HepG2 (cell line): ENCODE results near the gene ZNF581. TPM values are rescaled to one million over a fixed set of nuclear protein-coding genes. Genes with fewer than 3 reads are reported as not detected.

Source experiments
- HOXA7 ChIP-seq: sonication (generic); formaldehyde crosslinking; IDR thresholded peaks from 2 replicates; pipeline ENCODE4 v1.8.1; 2022; ENCODE audit warnings: mild to moderate bottlenecking, missing genetic modification reagents, moderate library complexity
- NONO ChIP-seq, 2 experiments: fragments of 450-650 bp in 1 of 2; sonication (generic) in 1 of 2; formaldehyde crosslinking in 1 of 2; IDR thresholded peaks in 1 of 2; conservative IDR thresholded peaks in 1 of 2; 2 replicates each; pipeline versions ENCODE4 v1.6.1 to v1.8.0; 2017 to 2022; ENCODE audit warnings: mild to moderate bottlenecking in 1 of 2, missing genetic modification reagents in 1 of 2, moderate library complexity in 1 of 2
- RFX1 ChIP-seq: fragments of 450-650 bp; IDR thresholded peaks from 2 replicates; pipeline ENCODE4 v1.6.1; 2017
- SNRNP70 ChIP-seq: fragments of 200-400 bp; formaldehyde crosslinking; IDR thresholded peaks from 2 replicates; pipeline ENCODE4 v1.6.1; 2017; ENCODE audit warnings: mild to moderate bottlenecking, low read depth, low read length, moderate library complexity
- SOX13 ChIP-seq, 3 experiments: fragments of 450-650 bp in 1 of 3; sonication (generic) in 1 of 3; formaldehyde crosslinking in 1 of 3; IDR thresholded peaks in 2 of 3; conservative IDR thresholded peaks in 1 of 3; 2 replicates each; pipeline versions ENCODE4 v1.5.0 to v1.6.1; 2016 to 2020; ENCODE audit warnings: antibody characterized with exemption in 1 of 3, mild to moderate bottlenecking in 1 of 3, missing compliant biosample characterization in 1 of 3, missing genetic modification reagents in 1 of 3, moderate library complexity in 1 of 3
- SPEN ChIP-seq: sonication (generic); formaldehyde crosslinking; IDR thresholded peaks from 2 replicates; pipeline ENCODE4 v1.5.1; 2020; ENCODE audit warnings: low read depth, mild to moderate bottlenecking, missing genetic modification reagents
- YY1 ChIP-seq: IDR thresholded peaks from 2 replicates; pipeline ENCODE4 v1.6.1; 2011; ENCODE audit warnings: low read length, low read depth, moderate library complexity, mild to moderate bottlenecking; ENCODE audit not compliant: insufficient read depth, insufficient replicate concordance
- ZKSCAN5 ChIP-seq: sonication (generic); formaldehyde crosslinking; IDR thresholded peaks from 2 replicates; pipeline ENCODE4 v1.5.1; 2020; ENCODE audit warnings: mild to moderate bottlenecking, missing genetic modification reagents
- ZNF205 ChIP-seq: IDR thresholded peaks from 2 replicates; pipeline ENCODE4 v1.6.1; 2018; ENCODE audit warnings: missing biosample characterization, missing genetic modification reagents
- ZNF331 ChIP-seq: sonication (generic); formaldehyde crosslinking; IDR thresholded peaks from 2 replicates; pipeline ENCODE4 v1.4.0; 2020; ENCODE audit warnings: missing genetic modification reagents
- ZNF563 ChIP-seq: sonication (generic); formaldehyde crosslinking; IDR thresholded peaks from 2 replicates; pipeline ENCODE4 v1.8.0; 2022; ENCODE audit warnings: mild to moderate bottlenecking, moderate library complexity, missing genetic modification reagents
- ZSCAN29 ChIP-seq: sonication (generic); formaldehyde crosslinking; conservative IDR thresholded peaks from 2 replicates; pipeline ENCODE4 v1.4.0; 2020; ENCODE audit warnings: mild to moderate bottlenecking, missing genetic modification reagents
- polyA plus RNA-seq, 8 experiments: library from polyadenylated mRNA; depleted of rRNA in 3 of 8; stranded (reverse) in 7 of 8; unstranded in 1 of 8; fragments of >200 nt; fragmentation: Illumina TruSeq in 4 of 8; extraction: Trizol in 4 of 8; gene quantifications; 2 replicates each; pipeline versions ENCODE4 v1.2.1 to v1.2.3, GENCODE V29; 2011 to 2016; ENCODE audit warnings: low read depth in 4 of 8, missing spikeins in 1 of 8, mixed read lengths in 1 of 8; ENCODE audit not compliant: insufficient read depth in 1 of 8
- total RNA-seq, 5 experiments: library from RNA; depleted of rRNA; stranded (reverse); fragments of >200 nt; fragmentation: Illumina TruSeq; extraction: Trizol; gene quantifications; 2 replicates each; pipeline ENCODE4 v1.2.3, GENCODE V29; 2016; ENCODE audit warnings: low read depth in 1 of 5
- TF ChIP-seq, protein P1 (sequence below): sonication (generic); formaldehyde crosslinking; IDR thresholded peaks from 2 replicates; pipeline ENCODE4 v1.4.0; 2020; ENCODE audit warnings: missing genetic modification reagents, borderline replicate concordance
- TF ChIP-seq, protein P2 (sequence below): sonication (generic); formaldehyde crosslinking; IDR thresholded peaks from 2 replicates; pipeline ENCODE4 v1.8.0; 2022; ENCODE audit warnings: mild to moderate bottlenecking, missing genetic modification reagents, borderline replicate concordance
- TF ChIP-seq, protein P3 (sequence below): sonication (generic); formaldehyde crosslinking; IDR thresholded peaks from 2 replicates; pipeline ENCODE4 v1.4.0; 2020; ENCODE audit warnings: missing genetic modification reagents
- TF ChIP-seq, protein P4 (sequence below): sonication (generic); formaldehyde crosslinking; IDR thresholded peaks from 2 replicates; pipeline ENCODE4 v1.4.0; 2020; ENCODE audit warnings: missing genetic modification reagents

ZNF581 gene
- total and polyA plus RNA-seq, 2 of the 13 experiments (the other 11 are each of a cell fraction or from before 2014, with no cell fraction given) = 19.6 to 49.5 TPM

DNA sequence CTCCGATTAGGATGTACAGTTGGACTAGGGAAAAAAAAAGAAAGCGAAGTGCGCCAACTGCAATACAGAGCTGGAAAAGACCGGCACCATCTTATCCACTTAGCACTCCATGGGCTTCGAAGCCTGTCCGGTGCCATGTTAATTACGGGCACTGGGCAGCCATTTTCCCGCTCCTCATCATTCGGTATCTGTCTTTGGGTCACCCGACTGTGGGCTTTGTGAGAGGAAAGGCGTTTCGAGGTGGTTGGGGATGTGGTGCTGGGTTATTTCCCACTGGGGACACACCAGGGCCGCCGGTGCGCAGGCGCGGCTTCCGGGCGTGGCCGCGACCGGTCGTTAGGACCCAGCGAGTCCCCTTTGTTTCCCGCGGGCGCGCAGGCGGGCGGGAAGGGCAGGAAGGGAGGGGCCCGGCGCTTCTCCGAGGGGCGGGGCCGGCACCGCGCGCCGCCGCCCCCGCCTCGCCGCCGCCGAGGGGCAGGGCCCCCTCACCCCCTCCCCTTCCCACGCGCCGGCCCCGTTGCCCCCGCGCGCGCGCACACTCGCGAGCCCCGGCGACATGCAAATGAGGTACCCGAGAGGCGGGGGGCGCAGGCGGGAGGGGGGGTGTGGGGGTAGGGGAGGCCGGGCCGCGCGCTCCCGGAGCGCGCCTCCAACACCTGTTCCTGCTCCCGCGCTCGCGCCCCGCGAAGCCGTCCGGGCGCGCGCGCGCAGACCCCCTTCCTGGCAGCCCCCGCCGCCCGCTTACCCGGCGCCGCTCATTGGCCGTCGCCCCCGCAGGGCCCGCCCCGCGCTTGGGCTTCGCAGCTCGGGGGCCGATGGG is 43.4 kb upstream of the ZNF581 start, which contains the start of gene ZNF524 (continued):
- TF ChIP-seq, protein P1, sequence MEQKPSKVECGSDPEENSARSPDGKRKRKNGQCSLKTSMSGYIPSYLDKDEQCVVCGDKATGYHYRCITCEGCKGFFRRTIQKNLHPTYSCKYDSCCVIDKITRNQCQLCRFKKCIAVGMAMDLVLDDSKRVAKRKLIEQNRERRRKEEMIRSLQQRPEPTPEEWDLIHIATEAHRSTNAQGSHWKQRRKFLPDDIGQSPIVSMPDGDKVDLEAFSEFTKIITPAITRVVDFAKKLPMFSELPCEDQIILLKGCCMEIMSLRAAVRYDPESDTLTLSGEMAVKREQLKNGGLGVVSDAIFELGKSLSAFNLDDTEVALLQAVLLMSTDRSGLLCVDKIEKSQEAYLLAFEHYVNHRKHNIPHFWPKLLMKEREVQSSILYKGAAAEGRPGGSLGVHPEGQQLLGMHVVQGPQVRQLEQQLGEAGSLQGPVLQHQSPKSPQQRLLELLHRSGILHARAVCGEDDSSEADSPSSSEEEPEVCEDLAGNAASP (CRISPR knock-in tag) = 0 out of 2 replicates have a peak, but pooled peaks have one; percentile 8
- TF ChIP-seq, protein P2, sequence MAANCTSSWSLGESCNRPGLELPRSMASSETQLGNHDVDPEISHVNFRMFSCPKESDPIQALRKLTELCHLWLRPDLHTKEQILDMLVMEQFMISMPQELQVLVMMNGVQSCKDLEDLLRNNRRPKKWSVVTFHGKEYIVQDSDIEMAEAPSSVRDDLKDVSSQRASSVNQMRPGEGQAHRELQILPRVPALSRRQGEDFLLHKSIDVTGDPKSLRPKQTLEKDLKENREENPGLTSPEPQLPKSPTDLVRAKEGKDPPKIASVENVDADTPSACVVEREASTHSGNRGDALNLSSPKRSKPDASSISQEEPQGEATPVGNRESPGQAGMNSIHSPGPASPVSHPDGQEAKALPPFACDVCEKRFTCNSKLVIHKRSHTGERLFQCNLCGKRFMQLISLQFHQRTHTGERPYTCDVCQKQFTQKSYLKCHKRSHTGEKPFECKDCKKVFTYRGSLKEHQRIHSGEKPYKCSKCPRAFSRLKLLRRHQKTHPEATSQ (CRISPR knock-in tag) = no peak
- TF ChIP-seq, protein P3, sequence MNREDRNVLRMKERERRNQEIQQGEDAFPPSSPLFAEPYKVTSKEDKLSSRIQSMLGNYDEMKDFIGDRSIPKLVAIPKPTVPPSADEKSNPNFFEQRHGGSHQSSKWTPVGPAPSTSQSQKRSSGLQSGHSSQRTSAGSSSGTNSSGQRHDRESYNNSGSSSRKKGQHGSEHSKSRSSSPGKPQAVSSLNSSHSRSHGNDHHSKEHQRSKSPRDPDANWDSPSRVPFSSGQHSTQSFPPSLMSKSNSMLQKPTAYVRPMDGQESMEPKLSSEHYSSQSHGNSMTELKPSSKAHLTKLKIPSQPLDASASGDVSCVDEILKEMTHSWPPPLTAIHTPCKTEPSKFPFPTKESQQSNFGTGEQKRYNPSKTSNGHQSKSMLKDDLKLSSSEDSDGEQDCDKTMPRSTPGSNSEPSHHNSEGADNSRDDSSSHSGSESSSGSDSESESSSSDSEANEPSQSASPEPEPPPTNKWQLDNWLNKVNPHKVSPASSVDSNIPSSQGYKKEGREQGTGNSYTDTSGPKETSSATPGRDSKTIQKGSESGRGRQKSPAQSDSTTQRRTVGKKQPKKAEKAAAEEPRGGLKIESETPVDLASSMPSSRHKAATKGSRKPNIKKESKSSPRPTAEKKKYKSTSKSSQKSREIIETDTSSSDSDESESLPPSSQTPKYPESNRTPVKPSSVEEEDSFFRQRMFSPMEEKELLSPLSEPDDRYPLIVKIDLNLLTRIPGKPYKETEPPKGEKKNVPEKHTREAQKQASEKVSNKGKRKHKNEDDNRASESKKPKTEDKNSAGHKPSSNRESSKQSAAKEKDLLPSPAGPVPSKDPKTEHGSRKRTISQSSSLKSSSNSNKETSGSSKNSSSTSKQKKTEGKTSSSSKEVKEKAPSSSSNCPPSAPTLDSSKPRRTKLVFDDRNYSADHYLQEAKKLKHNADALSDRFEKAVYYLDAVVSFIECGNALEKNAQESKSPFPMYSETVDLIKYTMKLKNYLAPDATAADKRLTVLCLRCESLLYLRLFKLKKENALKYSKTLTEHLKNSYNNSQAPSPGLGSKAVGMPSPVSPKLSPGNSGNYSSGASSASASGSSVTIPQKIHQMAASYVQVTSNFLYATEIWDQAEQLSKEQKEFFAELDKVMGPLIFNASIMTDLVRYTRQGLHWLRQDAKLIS (CRISPR knock-in tag) = no peak
- TF ChIP-seq SNRNP70 = no peak
- 0 out of 2 replicates have a peak, but pooled peaks have one; percentile 12 for TF ChIP-seq SPEN (CRISPR knock-in tag)
- TF ChIP-seq NONO (IDR thresholded peaks at IDR 0.05) = no peak
- peak; percentile 17 for TF ChIP-seq NONO (CRISPR knock-in tag; conservative IDR thresholded peaks at IDR 0.05)
- 0 out of 2 replicates have a peak, but pooled peaks have one; percentile 69 for TF ChIP-seq ZSCAN29 (CRISPR knock-in tag)
- TF ChIP-seq ZNF563 (CRISPR knock-in tag) = 0 out of 2 replicates have a peak, but pooled peaks have one; percentile 11
- TF ChIP-seq ZNF205 (CRISPR knock-in tag) = no peak
- 0 out of 2 replicates have a peak, but pooled peaks have one; percentile 22 for TF ChIP-seq SOX13 (IDR thresholded peaks at IDR 0.05)
- peak in 1 of 2 experiments; percentile 58; a peak in 2 of 4 replicates for TF ChIP-seq SOX13 (CRISPR knock-in tag; conservative IDR thresholded peaks at IDR 0.05 in 1 of 2, IDR thresholded peaks at IDR 0.05 in 1 of 2)
- peak; percentile 94 for TF ChIP-seq YY1
- TF ChIP-seq RFX1 = no peak
- TF ChIP-seq, protein P4, sequence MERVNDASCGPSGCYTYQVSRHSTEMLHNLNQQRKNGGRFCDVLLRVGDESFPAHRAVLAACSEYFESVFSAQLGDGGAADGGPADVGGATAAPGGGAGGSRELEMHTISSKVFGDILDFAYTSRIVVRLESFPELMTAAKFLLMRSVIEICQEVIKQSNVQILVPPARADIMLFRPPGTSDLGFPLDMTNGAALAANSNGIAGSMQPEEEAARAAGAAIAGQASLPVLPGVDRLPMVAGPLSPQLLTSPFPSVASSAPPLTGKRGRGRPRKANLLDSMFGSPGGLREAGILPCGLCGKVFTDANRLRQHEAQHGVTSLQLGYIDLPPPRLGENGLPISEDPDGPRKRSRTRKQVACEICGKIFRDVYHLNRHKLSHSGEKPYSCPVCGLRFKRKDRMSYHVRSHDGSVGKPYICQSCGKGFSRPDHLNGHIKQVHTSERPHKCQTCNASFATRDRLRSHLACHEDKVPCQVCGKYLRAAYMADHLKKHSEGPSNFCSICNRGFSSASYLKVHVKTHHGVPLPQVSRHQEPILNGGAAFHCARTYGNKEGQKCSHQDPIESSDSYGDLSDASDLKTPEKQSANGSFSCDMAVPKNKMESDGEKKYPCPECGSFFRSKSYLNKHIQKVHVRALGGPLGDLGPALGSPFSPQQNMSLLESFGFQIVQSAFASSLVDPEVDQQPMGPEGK (CRISPR knock-in tag) = peak; percentile 52; the same call in 1 of the 2 replicates
- no peak for TF ChIP-seq HOXA7 (CRISPR knock-in tag)
- TF ChIP-seq ZKSCAN5 = no peak
- TF ChIP-seq ZNF331 (CRISPR knock-in tag) = no peak
